CD4-positive, alpha-beta memory T cell (primary cell): ENCODE results near the gene UCHL1. TPM values are rescaled to one million over a fixed set of nuclear protein-coding genes. Genes with fewer than 3 reads are reported as not detected.
A peak's percentile ranks its signal among the peaks of the same experiment; 100 is the strongest.

Source experiments
- CTCF ChIA-PET: fragments of 350-600 bp; sonication (Branson Sonifier 250); formaldehyde crosslinking; loops from one replicate; lab custom pipeline; 2021; ENCODE audit warnings: inconsistent platforms; ENCODE audit not compliant: partially characterized antibody; lab: Charles Lee
- POLR2A ChIA-PET: fragments of 350-600 bp; sonication (Branson Sonifier 250); formaldehyde crosslinking; loops from one replicate; lab custom pipeline; 2021; ENCODE audit not compliant: partially characterized antibody; lab: Charles Lee
- DNase-seq, 5 donors: peaks; one replicate each; pipeline versions ENCODE4 v3.0.0 to v3.0.0-alpha.2; 2020 to 2022; ENCODE audit warnings: mixed read lengths in 1 of 5
- H3K27ac ChIP-seq: one replicate; pipeline ENCODE4 v1.7.0; 2013; ENCODE audit warnings: low read depth, low read length
- H3K27me3 ChIP-seq: 2 replicates; pipeline ENCODE4 v1.7.0; 2013; ENCODE audit warnings: mild to moderate bottlenecking, low read length, moderate library complexity; ENCODE audit not compliant: insufficient read depth
- H3K36me3 ChIP-seq: 2 replicates; pipeline ENCODE4 v1.7.0; 2013; ENCODE audit warnings: mild to moderate bottlenecking, low read length, moderate library complexity; ENCODE audit not compliant: insufficient read depth
- H3K4me1 ChIP-seq: 2 replicates; pipeline ENCODE4 v1.7.0; 2013; ENCODE audit warnings: mild to moderate bottlenecking, low read length, moderate library complexity; ENCODE audit not compliant: insufficient read depth
- H3K4me3 ChIP-seq, 2 donors: one replicate each; pipeline ENCODE4 v1.7.0; 2013; ENCODE audit warnings: low read length in 2 of 2, mild to moderate bottlenecking in 1 of 2
- H3K9me3 ChIP-seq, 2 donors: one replicate each; pipeline ENCODE4 v1.7.0; 2013; ENCODE audit warnings: low read length in 2 of 2, control low read depth in 1 of 2; ENCODE audit not compliant: control insufficient read depth in 1 of 2
- H3K27ac Mint-ChIP-seq, 7 donors: one replicate each; pipeline ENCODE4 v1.8.0; 2020 to 2021; ENCODE audit warnings: mixed read lengths in 7 of 7, mild to moderate bottlenecking in 6 of 7, inconsistent platforms in 3 of 7, moderate library complexity in 3 of 7
- H3K27me3 Mint-ChIP-seq, 2 donors: one replicate each; pipeline ENCODE4 v1.8.0; 2020 to 2021; ENCODE audit warnings: mixed read lengths in 2 of 2
- H3K36me3 Mint-ChIP-seq, 2 donors: one replicate each; pipeline ENCODE4 v1.8.0; 2020 to 2021; ENCODE audit warnings: mixed read lengths in 2 of 2, inconsistent platforms in 1 of 2, mild to moderate bottlenecking in 1 of 2
- H3K4me1 Mint-ChIP-seq, 4 donors: one replicate each; pipeline ENCODE4 v1.8.0; 2020 to 2021; ENCODE audit warnings: mixed read lengths in 4 of 4, mild to moderate bottlenecking in 1 of 4
- H3K4me3 Mint-ChIP-seq, 8 donors: one replicate each; pipeline ENCODE4 v1.8.0; 2020 to 2021; ENCODE audit warnings: mixed read lengths in 8 of 8, mild to moderate bottlenecking in 7 of 8, moderate library complexity in 6 of 8, inconsistent platforms in 3 of 8
- H3K9me3 Mint-ChIP-seq, 8 donors: one replicate each; pipeline ENCODE4 v1.8.0; 2020 to 2021; ENCODE audit warnings: mixed read lengths in 8 of 8, mild to moderate bottlenecking in 5 of 8, inconsistent platforms in 3 of 8, moderate library complexity in 1 of 8
- intact Hi-C: fragments of 100-400 bp; cut with micrococcal nuclease; formaldehyde crosslinking; loops from one replicate; pipeline ENCODE4 v1.15.1; 2023
- polyA plus RNA-seq, 2 donors: library from polyadenylated mRNA; unstranded; fragments of 300-500 nt; fragmentation: Illumina TruSeq; gene quantifications; one replicate each; pipeline ENCODE4 v1.2.3, GENCODE V29; 2021
- total RNA-seq, 2 experiments: library from RNA; stranded (reverse); gene quantifications; one replicate each; pipeline ENCODE4 v1.2.3, GENCODE V29; 2021

The UCHL1 gene
- total and polyA plus RNA-seq, 4 experiments from 2014 or later, result 0.41 TPM; not detected in 3

GRCh38 chr4:41236032-41236431 lies 20.7 kb upstream of the UCHL1 start:
- ChIA-PET POLR2A (no interaction called here), CTCF (no interaction called here)
- H3K9me3 Mint-ChIP-seq, result peaks cover 0 to 2% (median 0%) of the 10 kb centered on the region in 8 donors
- H3K27me3 Mint-ChIP-seq, result peaks cover 0 to 1% of the 10 kb centered on the region in 2 donors
- H3K4me1 Mint-ChIP-seq, result no peaks in the 10 kb centered on the region
- H3K4me3 Mint-ChIP-seq, result no peak overlapping the region
- no peak overlapping the region for H3K27ac Mint-ChIP-seq
- DNase-seq, result no peak
- Histone ChIP-seq H3K4me3 (no peak overlapping the region), H3K27ac (no peak overlapping the region), H3K4me1 (no peaks in the 10 kb centered on the region), H3K36me3 (no peaks in the 10 kb centered on the region), H3K9me3 (no peaks in the 10 kb centered on the region), H3K27me3 (no peaks in the 10 kb centered on the region)
- no peaks in the 10 kb centered on the region for H3K36me3 Mint-ChIP-seq
- intact Hi-C loops, result no loop called here

- H3K27ac ChIP-seq, result no peak overlapping the region
- POLR2A ChIA-PET, result no interaction called here
- CTCF ChIA-PET, result no interaction called here
Observed at GRCh38 chr4:41236508-41236907, 20.2 kb upstream of the UCHL1 start.

GRCh38 chr4:41241919-41242318 lies 14.8 kb upstream of the UCHL1 start:
- no peaks in the 10 kb centered on the region for H3K4me1 Mint-ChIP-seq
- ChIA-PET POLR2A (no interaction called here), CTCF (no interaction called here)
- H3K36me3 Mint-ChIP-seq, result no peaks in the 10 kb centered on the region
- intact Hi-C loops, result no loop called here
- H3K4me3 Mint-ChIP-seq, result no peak overlapping the region
- no peak overlapping the region for H3K4me3 ChIP-seq
- H3K27me3 ChIP-seq, result no peaks in the 10 kb centered on the region
- H3K9me3 ChIP-seq, result no peaks in the 10 kb centered on the region
- no peak overlapping the region for H3K27ac ChIP-seq
- H3K27me3 Mint-ChIP-seq, result peaks cover 4% of the 10 kb centered on the region in 2 donors
- no peaks in the 10 kb centered on the region for H3K4me1 ChIP-seq
- no peaks in the 10 kb centered on the region for H3K36me3 ChIP-seq
- peaks cover 0 to 2% (median 0%) of the 10 kb centered on the region in 8 donors for H3K9me3 Mint-ChIP-seq
- H3K27ac Mint-ChIP-seq, result no peak overlapping the region
- no peak for DNase-seq

More at GRCh38 chr4:41236508-41236907, 20.2 kb upstream of the UCHL1 start:
- Mint-ChIP-seq H3K36me3 (no peaks in the 10 kb centered on the region), H3K27me3 (peaks cover 0 to 1% of the 10 kb centered on the region in 2 donors), H3K27ac (no peak overlapping the region), H3K4me3 (no peak overlapping the region), H3K9me3 (peaks cover 0 to 2% (median 0%) of the 10 kb centered on the region in 8 donors), H3K4me1 (no peaks in the 10 kb centered on the region)
- DNase-seq, result no peak
- no peak overlapping the region for H3K4me3 ChIP-seq
- no peaks in the 10 kb centered on the region for H3K36me3 ChIP-seq
- intact Hi-C loops, result no loop called here
- H3K4me1 ChIP-seq, result no peaks in the 10 kb centered on the region
- H3K27me3 ChIP-seq, result no peaks in the 10 kb centered on the region
- no peaks in the 10 kb centered on the region for H3K9me3 ChIP-seq

DNA sequence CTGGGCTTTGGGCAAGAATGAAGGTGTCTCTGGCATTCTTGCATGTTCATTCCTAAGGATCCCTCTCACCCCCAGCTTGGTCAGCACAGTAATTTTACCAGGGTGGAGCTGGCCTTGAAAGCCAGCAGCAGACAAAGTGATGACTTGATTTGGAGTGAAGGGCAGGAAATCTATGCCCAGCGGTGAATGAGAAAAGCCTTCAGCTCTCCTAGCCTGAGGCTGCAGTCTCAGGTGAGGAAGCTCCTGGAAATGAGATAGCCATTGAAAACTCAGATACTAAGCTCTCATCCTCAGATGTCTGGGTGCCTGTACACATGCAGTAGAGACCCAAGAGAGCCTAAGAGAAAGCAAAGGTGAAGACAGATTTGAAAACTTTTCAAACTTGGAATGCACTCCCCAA lies 10.7 kb upstream of the UCHL1 start:
- H3K27ac Mint-ChIP-seq, result no peak overlapping the region
- H3K36me3 ChIP-seq, result no peaks in the 10 kb centered on the region
- DNase-seq, result no peak
- H3K36me3 Mint-ChIP-seq, result no peaks in the 10 kb centered on the region
- H3K9me3 ChIP-seq, result no peaks in the 10 kb centered on the region
- no peak overlapping the region for H3K4me3 ChIP-seq
- H3K27ac ChIP-seq, result no peak overlapping the region
- H3K4me1 Mint-ChIP-seq, result no peaks in the 10 kb centered on the region
- intact Hi-C loops, result no loop called here
- CTCF ChIA-PET, result interaction anchor here (1.4 kb wide), 1 partner anchor 36 kb away, joined by 5 read pairs; no protein-coding TSS in a partner anchor
- H3K4me3 Mint-ChIP-seq, result no peak overlapping the region
- H3K27me3 Mint-ChIP-seq, result peaks cover 7 to 8% of the 10 kb centered on the region in 2 donors
- POLR2A ChIA-PET, result no interaction called here
- no peaks in the 10 kb centered on the region for H3K27me3 ChIP-seq
- no peaks in the 10 kb centered on the region for H3K4me1 ChIP-seq
- H3K9me3 Mint-ChIP-seq, result peaks cover 0 to 5% (median 2%) of the 10 kb centered on the region in 8 donors

DNA sequence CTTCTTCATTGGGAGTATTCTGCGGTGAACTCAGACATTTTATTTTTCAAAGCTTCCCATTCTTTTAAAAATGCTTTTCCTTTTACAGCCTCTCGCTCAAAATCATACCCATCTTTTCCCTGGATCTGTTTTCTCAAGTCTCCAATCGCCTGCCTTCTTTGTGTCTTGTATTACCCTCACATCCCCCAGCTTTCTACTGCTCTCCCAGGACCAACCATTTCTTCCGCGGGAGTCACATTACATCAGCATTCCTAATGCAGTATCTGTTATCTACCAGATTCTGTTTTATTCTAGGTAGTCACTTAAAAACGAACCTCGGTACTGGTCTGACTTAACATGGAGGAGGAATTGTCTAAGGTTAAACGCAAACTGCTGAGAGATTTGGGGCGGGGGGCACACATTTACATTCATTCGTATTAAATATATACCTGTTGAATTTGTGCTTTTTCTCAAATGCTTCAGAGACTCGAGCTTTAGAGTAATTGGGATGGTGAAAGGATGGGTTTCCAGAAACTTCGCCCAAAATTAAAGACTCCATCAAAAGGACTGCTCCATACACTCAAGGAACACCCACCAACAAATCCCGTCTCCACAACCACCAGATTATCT lies 493 bp upstream of the UCHL1 start:
- H3K4me3 Mint-ChIP-seq, result peak overlapping the region in 6 of 8 donors; percentile 40 to 72 (median 47)

DNA sequence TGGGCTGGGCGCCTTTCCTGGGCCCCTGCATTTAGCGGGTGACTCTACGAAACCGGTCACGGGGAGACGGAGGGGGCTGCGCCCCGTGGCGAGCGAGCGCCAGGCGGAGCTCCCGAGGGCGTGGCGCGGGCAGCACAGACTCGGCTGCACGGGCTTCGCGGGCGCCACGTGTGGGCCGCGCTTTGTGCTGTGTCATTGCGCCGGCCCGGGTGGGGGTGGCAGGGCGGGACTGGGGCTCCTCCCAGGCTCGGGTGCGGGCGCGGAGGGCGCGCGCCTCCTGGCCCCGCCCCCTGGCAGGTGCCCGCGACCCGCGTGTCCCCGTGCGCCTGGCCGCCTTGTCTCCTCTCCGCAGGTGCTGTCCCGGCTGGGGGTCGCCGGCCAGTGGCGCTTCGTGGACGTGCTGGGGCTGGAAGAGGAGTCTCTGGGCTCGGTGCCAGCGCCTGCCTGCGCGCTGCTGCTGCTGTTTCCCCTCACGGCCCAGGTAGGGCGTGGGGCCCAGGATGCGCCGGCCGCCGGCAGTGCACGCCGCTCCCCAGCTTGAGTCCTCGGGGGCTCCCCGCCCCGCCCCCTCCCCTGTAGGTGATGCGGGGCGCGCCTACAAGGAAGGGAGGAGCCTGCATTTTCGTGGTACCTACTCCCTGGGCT lies 651 bp downstream of the UCHL1 start:
- no peak for DNase-seq
- intact Hi-C loops, result no loop called here
- Mint-ChIP-seq H3K27me3 (peaks cover 36% of the 10 kb centered on the region in 2 donors), H3K9me3 (peaks cover 0 to 5% (median 0%) of the 10 kb centered on the region in 8 donors), H3K4me3 (peak overlapping the region in 7 of 8 donors; percentile 72 to 84 (median 77)), H3K36me3 (no peaks in the 10 kb centered on the region), H3K4me1 (peaks cover 7 to 14% (median 7%) of the 10 kb centered on the region in 4 donors), H3K27ac (no peak overlapping the region)
- Histone ChIP-seq H3K36me3 (no peaks in the 10 kb centered on the region), H3K4me3 (no peak overlapping the region), H3K4me1 (no peaks in the 10 kb centered on the region), H3K9me3 (no peaks in the 10 kb centered on the region), H3K27ac (no peak overlapping the region), H3K27me3 (peaks cover 4% of the 10 kb centered on the region)
- POLR2A ChIA-PET, result no interaction called here
- CTCF ChIA-PET, result no interaction called here

More for the DNA sequence above, 493 bp upstream of the UCHL1 start:
- POLR2A ChIA-PET, result no interaction called here
- Mint-ChIP-seq H3K9me3 (peaks cover 0 to 5% (median 0%) of the 10 kb centered on the region in 8 donors), H3K36me3 (no peaks in the 10 kb centered on the region), H3K4me1 (peaks cover 7 to 14% (median 7%) of the 10 kb centered on the region in 4 donors), H3K27me3 (peaks cover 33 to 34% of the 10 kb centered on the region in 2 donors), H3K27ac (no peak overlapping the region)
- DNase-seq, result no peak
- Histone ChIP-seq H3K27me3 (peaks cover 4% of the 10 kb centered on the region), H3K27ac (no peak overlapping the region), H3K4me3 (no peak overlapping the region), H3K36me3 (no peaks in the 10 kb centered on the region), H3K9me3 (no peaks in the 10 kb centered on the region), H3K4me1 (no peaks in the 10 kb centered on the region)
- intact Hi-C loops, result no loop called here
- CTCF ChIA-PET, result no interaction called here

DNA sequence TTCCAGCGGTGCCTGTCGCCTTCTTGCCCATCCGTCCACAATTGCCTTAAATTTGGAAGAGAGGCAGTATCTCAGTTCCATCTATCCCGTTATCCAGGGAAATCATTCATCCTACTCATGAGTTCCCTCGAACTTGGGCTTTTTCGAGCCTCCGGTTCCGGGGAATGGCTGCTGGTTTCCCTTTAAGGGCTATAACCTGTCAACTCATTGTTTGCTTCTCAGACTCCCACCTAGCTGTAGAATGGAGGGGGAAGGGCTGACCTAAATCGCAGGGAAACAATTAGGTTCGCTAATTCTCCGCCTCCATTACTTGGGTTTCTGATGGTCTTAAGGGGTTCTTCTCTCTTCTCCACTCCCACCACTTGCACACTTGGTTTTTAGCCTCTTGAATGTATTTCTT lies 1.2 kb downstream of the UCHL1 start:
- Mint-ChIP-seq H3K36me3 (no peaks in the 10 kb centered on the region), H3K4me3 (peak overlapping the region; percentile 72 to 84 (median 76)), H3K9me3 (peaks cover 0 to 5% (median 0%) of the 10 kb centered on the region in 8 donors), H3K27me3 (peaks cover 36% of the 10 kb centered on the region in 2 donors), H3K4me1 (peaks cover 7 to 14% (median 7%) of the 10 kb centered on the region in 4 donors), H3K27ac (no peak overlapping the region)
- Histone ChIP-seq H3K27ac (no peak overlapping the region), H3K36me3 (no peaks in the 10 kb centered on the region), H3K27me3 (peaks cover 4% of the 10 kb centered on the region), H3K9me3 (no peaks in the 10 kb centered on the region), H3K4me3 (no peak overlapping the region), H3K4me1 (no peaks in the 10 kb centered on the region)
- DNase-seq, result no peak
- ChIA-PET POLR2A (no interaction called here), CTCF (interaction anchor here (0.9 kb wide), 1 partner anchor 23 kb away, joined by 4 read pairs; no protein-coding TSS in a partner anchor)
- intact Hi-C loops, result no loop called here
